NCI-H2107 treated with DMSO at 0.1 percent for 48 hours (cell line): ENCODE results near the gene TM4SF1.
A peak's percentile ranks its signal among the peaks of the same experiment; 100 is the strongest.
"Not testable (repeated sequence)": the region's sequence is repeated elsewhere in the genome, so short reads cannot be mapped to it uniquely, and the experiment has no call there.

Source experiments
- DNase-seq: peaks from one replicate; lab custom pipeline; 2025; ENCODE audit not compliant: unreplicated experiment; lab: John Stamatoyannopoulos, UW

The TM4SF1 gene

DNA sequence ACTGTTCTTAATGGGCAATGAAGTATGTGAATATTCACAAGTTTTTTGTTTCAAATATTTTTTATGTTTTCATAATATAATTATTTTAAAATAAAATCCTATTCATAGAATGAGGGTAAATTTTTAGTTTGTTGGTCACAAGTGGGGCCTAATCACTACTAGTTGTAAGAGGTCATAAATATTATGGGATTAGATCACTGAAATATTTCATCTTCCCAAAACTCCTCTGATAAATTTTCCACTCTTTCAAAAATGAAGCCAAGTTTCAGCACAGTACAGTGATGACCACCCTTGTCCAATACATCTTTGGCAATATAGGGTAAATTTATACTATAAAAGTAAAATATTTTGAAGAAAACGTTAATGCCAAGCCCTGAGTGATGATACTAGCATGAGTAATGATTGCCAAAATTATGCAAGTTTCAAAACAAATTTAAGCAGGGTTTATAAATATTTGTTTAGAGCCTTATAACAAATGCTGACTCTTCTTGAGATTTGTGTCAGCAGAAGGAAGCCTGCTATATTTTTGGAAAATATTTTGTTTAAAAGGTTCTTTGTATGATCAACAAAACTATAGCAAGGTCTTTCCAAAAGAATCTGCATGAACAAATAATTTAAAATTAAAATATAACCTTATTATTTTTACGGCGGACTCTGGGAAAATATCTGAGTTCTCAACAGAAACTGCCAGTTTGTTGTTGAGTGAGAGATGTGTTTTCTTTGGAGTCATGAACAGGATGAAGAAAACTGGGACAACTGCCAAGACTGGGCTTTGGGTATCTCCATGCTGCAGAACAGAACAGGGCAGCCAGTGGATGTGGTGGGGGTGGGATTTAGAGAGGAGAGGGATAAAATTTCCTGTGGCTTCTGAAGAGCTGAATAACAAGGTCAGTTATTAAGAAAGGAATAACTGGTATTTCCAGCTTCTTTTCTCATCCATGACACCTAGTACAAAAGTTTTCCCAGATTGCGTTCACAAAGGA lies 17.9 kb upstream of the TM4SF1 start:
- DNase-seq, result peak; percentile 88

DNA sequence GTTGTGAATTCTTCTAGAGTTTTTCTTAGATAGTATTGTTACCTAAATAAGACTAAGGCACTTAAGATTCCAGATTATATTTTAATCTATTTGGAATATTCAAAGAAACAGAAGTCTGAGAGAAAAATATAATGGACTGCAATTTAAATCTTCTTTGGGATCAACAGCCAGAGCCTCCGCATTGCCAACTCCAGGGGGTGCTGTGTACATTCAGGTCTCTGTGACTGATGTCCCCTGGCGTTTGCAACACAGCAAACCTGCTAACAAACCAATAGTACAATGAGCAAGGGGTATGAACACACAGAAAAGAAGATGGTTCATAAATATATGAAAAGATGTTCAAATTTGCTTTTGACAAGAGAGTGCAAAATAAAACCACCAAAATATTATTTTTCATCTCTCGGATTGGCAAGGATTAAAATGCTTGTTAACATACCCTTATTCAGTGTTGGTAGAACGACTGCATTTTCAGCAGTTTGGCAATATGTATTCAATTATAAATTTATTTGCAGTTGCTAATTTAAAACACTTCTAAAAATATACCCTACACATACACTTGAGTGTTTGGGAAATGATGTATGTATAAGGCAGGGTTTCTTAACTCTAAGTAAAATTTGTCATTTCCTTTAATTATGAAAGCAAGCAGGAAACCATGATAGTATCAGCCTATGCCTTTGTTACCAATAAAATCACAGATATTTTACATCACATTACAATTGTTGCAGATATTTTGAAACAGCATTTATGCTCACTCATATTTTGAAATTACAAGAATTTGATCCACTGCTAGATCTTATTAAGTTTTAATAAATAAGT lies 16.1 kb upstream of the TM4SF1 start:
- peak; percentile 63 for DNase-seq

DNA sequence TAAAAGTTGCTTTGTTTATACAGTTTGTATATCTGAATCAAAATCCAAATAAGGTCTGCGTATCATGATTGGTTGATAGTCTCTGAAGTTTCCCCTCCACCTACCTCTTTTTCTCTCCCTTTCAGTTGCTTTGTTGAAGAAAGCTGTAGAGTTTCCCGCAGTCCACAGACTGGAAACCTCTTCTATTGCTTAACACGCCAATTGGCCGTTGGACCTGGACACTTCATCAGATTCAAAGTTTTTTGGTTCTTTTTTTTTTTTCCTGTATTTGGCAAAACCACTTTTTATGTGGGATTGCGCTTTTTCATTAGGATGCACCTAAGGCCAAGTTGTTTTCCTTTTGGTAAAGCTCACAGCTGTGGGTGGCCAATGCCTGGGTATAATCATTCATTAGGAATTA lies 14.5 kb upstream of the TM4SF1 start:
- DNase-seq, result no peak

DNA sequence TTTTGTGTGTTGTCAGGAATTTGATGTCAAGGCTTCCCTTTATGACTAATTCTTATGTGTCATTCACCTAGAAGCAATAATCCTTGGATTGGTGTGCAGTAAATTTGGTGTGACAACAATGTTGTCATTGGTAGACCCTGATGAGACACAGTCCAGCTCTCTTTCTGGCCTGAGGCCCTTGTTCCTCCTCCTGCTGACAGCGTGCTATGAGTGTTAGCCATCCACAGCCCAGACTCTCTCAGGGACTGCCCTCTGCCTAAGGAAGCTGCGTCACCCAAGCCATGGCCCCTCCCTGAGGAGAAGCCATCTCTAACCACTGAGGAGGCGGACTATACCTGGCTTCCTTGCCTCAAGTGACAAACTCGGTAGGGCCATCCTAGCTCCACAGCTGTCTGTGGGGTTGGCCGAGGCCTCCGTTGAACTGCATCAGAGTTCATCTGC lies 13.3 kb upstream of the TM4SF1 start:
- DNase-seq, result no peak

DNA sequence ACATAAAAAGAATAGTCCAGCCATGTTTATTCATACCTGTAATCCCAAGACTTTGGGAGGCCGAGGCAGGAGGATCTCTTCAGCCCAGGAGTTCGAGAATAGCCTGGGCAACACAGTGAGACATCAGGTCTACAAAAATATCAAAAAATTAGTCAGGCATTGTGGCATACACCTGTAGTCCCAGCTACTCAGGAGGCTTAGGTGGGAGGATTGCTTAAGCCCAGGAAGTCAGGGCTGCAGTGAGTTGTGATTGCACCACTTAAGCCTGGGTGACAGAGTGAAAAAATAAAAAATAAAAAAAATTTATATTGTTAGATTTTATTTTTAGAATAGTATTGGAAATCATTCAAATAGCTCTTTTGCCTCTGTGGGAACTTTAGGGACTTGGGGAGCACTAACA lies 12.8 kb upstream of the TM4SF1 start:
- no peak for DNase-seq

DNA sequence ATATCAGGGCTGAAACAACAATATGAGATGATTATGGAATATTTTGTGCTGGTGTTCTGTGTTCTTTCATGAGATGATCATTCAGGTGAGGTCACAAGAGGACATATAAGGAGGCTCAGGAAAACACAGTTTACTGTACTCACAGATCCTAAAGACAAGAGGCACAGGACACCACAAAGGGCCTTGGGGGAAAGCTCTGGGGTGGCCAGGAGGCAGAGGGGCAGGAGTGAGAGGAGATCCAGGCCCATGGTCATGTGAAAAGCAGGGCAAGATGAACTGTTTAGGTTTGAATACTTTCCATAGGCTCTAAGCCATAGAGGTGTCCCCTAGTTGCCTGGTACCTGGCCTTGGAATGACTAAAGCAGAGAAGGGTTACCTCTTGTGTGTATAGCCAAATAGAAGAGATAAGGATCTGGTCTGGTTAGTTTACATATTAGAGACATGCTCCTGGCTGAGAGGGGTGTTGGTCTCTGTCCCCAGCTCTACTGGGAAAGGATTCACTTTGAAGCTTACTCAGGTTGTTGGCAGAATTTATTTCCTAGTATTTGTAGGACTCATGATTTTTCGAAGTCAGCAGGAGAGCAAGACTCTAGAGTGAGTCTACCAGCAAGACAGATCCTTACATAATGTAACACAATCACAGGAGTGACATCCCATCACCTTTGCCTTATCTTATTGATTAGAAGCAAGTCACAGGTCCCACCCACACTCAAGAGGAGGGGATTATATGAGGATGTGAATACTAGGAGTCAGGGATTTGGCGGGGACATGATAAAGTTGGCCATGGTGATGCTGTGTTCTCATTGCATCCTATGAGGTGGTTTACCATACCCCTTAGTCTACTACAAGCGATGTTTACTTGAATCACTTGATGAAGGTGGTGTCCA lies 11.3 kb upstream of the TM4SF1 start:
- no peak for DNase-seq

DNA sequence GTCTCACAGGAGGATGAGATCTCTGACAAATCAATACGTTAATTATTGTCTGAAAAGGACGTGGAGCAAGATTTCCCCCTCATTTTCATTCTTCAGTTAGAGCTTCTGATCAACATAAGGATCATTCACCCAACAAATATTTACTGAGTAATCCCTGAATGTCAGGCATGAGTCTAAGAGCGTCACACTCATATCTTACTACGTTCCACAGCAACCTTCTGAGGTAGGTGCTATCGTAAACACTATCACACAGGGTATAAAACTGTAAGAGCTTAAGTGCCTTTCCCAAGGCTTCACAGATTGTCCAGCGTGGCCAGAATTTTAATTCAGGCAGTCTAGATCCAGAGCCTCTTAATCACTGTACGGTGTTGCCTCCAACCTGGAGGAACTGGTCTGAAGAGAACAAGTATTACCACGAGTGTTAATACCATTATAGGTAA lies 10.6 kb upstream of the TM4SF1 start:
- DNase-seq, result no peak

DNA sequence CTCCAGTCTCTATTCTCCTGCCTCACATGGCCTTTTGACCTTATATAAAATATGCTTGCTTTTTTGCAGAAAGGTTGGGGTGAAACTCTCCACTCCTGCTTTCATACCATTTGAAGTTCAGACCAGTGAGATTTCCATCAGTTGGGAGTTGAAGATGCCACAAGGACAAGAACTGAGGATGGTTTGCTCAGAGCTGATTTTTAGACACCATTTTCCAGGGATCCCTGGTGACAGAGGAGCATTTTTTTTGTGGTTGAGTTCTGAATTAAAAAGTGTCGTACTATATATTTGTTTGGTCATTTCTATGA lies 8.8 kb upstream of the TM4SF1 start:
- DNase-seq, result no peak

DNA sequence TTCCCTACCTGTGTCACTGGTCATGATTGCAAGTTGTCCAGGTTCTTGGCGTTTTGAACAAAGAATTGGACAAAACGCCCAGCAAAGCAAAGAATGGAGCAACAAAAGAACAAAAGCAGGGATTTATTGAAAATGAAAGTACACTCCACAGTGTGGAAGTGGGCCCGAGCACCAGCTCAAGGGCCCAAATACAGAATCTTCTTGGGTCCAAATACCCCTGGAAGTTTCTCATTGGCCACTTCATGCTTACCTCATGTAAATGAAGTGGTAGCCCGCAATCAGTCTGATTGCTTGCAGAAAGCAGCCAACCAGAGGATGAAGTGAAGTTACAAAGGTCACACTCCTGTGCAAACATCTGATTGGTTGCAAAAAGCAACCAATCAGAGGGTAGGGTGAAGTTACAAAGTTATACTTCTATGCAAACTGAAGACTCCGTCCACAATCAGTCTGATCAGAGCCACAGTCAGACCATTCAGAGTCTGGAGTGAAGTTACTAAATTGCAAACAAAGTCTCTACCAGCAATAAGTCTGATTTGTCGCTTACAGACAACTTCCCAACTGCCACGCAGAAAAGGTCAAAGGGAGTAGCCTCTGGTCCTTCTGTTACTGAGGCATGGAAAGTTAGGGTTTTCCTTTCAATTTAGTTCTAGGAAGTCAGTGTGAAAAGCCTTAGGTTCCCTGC lies 8.3 kb upstream of the TM4SF1 start:
- no peak for DNase-seq

DNA sequence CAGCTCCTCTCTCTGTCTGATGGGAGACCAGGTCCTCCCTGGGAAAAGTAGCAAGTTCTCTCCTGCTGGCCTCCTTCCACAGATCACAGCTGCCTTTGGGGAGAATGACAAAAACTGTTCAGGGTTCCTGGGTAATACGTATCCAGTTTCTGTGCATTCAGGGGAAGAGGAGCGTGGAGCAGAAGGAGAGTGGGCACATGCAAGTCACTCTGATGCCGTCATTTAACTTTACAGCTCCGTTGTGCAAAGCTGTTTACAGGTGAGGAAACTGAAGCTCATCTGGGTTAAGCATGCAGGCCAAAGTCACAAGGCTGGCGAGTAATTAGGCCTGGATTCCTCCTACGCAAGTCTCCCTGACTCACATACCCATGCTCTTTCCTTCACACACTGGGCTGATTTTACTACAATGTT lies 7.5 kb upstream of the TM4SF1 start:
- DNase-seq, result no peak

DNA sequence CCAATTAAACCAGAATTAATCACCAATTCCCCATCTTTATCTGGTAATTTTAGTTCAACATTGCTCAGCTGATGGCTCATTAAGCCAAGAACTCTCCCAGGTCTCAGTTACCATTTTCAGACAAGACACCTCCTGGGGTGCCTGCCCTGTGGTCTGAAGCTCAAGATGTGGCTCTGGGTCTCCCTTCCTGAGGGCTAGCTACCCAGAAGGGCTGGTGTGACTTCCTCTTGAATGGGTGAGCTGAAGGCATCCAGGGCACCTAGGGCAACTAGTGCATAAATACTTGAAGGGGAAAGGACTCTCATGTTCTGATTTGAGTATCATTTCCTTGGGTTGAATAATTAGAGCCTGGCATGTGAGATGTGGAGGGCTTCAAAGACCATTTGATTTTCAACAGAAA lies 6.7 kb upstream of the TM4SF1 start:
- DNase-seq, result no peak

DNA sequence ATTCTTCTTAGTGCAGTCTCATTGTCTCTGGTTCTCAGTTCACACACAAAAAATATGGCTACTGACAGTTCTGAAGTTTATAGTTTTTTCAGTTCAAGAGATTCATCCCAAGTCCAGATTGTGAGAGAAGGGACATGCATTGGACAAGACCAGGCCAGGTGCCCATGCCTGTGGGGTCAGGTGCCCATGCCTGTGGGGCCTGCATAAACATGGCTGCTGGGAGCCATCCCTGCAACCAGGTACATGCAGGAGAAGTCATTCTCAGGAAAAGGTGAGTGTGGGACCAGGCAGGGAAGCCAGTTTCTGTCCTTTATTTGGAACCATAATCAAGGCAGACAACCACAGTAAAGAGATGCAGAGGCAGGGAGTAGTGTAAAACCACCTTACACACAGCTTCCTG lies 6.3 kb upstream of the TM4SF1 start:
- DNase-seq, result no peak

DNA sequence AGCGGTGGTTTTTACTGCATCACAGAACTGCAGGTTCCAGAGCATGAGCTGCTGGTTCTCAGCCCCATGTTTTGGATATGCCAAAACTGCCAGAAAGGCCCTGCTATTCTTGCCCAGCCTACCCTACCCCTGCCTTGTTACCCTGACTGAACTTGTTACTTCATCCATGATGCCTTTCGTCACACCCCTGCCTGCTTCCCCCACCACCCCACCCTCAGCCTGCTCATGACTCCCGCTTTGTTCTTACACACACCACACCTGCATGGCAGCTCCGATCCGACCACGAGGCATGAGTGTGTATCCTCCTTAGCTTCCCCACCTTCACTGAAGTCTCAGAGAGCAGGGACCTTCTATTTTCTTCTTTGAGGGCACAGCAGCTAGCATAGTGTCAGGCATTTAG lies 5.1 kb upstream of the TM4SF1 start:
- DNase-seq, result no peak

DNA sequence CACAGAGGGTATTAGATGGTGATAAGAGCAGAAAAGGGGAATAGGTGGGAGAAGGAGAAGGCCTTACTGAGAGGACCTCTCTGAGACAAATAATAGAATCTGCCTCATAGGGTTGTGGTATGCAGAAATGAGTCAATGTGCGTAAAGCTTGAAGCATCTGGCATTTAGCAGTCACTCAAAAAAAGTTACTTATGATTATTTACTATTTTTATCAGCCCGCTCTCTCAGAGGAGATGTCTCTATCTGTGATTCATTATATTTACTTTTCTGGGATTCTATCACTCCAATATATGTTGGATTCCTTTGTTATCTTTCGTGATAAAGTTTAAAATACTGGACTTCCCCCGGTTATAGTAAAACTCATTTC lies 4.6 kb upstream of the TM4SF1 start:
- DNase-seq, result no peak

DNA sequence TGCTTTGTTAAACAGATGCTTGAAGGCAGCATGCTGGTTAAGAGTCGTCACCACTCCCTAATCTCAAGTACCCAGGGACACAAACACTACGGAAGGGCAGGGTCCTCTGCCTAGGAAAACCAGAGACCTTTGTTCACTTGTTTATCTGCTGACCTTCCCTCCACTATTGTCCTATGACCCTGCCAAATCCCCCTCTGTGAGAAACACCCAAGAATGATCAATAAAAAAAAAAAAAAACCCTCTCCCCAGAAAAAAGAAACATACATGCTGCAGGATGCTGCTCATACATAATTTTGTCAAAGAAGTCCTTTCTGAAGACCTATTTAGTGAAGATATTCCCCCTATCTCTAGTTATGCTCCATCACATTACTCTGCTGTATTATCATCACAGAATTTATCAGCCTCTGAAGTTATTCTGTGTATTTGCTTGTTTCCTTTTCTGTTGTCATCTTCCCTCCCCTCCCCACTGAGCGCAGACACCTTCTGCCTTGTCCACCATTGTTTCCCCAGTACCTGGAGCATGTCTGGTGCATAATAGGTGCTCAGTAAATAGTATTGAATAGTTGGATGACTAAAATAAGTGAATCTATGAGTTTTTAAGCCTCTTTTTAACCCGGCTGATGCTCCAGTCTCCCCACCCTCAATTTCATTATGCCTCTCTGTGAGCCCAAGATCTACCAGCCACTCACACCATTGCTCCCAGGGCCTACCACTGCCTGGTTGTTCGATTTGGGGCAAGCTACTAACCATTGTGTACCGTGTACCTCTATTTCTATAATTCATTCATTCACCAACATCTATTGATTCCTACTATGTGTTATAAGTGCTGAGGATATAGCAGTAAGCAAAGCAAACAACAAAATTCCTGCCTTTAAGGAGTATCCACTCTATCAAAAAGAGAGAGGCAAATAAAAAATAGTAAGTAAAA lies 4.0 kb upstream of the TM4SF1 start:
- no peak for DNase-seq

DNA sequence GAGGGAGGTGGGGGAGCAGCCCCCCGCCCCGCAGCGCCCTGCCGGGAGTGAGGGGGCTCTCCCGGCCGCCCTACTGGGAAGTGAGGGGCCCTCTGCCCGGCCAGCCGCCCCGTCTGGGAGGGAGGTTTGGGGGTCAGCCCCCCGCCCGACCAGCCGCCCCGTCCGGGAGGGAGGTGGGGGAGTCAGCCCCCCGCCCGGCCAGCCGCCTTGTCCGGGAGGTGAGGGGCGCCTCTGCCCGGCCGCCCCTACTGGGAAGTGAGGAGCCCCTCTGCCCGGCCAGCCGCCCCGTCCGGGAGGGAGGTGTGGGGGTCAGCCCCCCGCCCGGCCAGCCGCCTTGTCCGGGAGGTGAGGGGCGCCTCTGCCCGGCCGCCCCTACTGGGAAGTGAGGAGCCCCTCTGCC lies 2.8 kb upstream of the TM4SF1 start:
- DNase-seq, result not testable (repeated sequence)

DNA sequence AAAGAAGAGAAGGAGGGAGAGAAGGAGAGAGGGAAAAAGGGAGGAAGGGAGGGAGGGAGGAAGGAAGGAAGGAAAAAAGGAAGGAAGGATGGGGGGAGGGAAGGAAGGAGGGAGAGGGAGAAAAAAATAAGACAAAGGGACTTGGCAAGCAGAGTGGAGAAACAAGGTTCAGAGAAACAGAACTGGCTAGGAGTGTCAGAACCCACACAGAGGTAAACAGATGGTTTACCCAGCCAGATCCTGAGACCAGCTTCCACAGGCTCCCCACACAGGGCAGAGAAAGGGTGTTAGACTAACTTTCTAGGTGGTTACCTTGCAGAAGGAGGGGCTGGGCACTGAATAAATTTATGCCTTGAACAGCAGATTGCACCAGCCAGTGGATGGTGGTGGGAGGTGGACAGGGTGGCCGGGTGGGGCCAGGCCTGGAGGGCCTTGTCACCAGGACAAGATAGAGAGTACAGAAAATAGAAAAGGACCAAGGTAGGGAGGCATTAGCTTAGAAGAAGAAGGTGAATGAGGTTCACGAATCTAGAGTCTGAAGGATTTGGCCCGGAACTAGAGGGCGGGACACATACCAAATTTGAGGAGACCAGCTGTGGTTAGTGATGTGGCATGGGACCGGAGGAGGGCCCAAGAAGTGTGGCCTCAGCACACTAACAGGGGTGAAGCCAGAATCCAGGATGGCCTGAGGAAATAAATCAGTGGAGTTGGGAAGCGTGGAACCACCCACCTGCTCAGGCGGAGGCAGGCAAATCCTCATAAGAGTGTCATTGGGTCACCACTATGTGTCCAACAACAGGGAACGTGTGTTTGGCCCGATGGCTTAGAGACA lies 1.2 kb upstream of the TM4SF1 start:
- DNase-seq, result no peak

DNA sequence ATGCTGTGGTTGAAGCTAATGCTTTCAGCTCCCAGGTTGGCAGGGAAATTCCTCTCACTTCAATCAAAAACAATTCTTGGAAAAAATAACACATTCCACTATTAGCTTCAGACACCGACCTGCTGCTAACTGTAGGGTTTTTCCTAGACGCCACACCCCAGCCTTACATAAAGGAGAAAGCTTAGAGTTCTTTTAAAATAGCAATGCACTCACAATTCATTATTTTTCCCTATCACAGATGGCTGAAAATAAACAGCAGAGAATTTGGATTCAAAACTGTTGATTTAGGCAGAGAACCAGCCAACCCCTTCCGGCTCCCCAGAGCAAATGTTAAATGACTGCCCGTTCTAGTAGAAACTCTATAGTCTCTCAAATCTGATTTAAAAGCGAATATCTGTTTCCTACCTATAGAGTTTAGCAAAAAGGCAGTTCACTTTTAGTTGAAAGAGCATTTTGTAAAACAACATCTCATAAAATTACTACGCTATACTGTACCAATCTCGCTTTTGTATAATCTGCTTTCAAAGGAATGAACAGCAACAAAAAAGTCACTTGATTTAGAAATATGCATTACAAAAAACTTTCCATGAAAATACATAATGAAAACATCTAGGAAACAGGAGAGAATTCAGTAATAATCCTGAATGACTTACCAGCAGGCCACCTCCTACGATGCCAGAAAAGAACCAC lies 586 bp downstream of the TM4SF1 start:
- DNase-seq, result no peak
